ENCODE data around the gene ZNF507.

ZNF507 gene

DNA sequence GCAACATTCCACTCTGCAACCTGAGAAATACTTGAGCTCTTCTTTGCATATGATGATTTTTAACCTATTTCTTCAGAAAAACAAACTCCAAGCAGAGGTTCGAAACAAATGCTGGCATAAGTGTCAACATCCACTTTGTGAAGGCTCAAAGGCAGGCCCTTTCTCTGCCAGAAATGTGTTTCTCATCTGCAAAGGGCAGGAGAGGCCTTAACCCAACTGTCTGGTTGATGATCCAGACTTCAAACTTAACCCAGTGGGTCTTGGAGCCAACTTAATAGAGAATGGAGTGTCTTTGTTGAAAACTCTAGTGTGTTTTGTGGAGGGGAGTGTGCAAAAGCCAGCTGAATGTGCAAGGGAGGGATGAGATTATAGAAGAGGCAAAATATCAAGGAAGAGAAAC is 28.3 kb upstream of the ZNF507 start:
- no peaks in the 10 kb centered on the region for H3K9me3 Mint-ChIP-seq

DNA sequence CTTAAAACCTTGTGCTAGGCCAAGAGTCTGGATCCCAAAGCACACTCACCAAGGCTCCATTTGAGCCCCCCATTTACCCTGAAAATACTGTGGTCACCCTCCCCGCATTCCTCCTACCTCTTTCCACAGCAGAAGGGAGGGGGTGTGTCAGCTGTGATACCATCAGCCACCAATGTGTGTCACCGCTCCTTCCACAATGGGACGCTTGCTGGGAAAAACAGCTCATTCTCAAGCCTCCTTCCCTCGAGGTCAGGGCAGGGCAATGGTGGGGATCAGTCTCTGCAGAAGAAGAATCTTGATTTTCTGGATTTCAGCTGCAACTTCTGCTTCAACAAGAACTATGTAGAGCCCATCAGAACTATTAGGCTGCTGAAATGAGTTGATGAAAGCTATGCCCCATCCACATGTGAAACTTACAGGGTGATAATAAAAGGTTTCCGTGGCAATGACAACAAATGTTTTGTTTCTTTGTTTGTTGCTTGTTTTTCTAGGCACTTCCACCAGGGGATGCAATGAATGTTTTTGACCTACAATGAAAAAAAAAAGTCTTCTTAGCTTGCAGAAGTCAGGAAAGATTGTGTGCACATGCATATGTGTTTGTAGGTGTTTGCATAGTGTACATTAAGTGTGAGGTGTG is 26.4 kb upstream of the ZNF507 start:
- no peaks in the 10 kb centered on the region for H3K9me3 Mint-ChIP-seq
- peaks cover 24% of the 10 kb centered on the region for H3K27me3 Mint-ChIP-seq (ENCODE audit: low read depth, poor library complexity)

More for the DNA sequence above, 28.3 kb upstream of the ZNF507 start:
- Mint-ChIP-seq H3K27ac (peak overlapping the region; percentile 24), H3K27me3 (ENCODE audit: low read depth, poor library complexity) (peaks cover 22% of the 10 kb centered on the region), H3K4me1 (peaks cover 19% of the 10 kb centered on the region), H3K4me3 (no peak overlapping the region), H3K36me3 (ENCODE audit: low read depth) (no peaks in the 10 kb centered on the region)
- TF ChIP-seq, protein P1, sequence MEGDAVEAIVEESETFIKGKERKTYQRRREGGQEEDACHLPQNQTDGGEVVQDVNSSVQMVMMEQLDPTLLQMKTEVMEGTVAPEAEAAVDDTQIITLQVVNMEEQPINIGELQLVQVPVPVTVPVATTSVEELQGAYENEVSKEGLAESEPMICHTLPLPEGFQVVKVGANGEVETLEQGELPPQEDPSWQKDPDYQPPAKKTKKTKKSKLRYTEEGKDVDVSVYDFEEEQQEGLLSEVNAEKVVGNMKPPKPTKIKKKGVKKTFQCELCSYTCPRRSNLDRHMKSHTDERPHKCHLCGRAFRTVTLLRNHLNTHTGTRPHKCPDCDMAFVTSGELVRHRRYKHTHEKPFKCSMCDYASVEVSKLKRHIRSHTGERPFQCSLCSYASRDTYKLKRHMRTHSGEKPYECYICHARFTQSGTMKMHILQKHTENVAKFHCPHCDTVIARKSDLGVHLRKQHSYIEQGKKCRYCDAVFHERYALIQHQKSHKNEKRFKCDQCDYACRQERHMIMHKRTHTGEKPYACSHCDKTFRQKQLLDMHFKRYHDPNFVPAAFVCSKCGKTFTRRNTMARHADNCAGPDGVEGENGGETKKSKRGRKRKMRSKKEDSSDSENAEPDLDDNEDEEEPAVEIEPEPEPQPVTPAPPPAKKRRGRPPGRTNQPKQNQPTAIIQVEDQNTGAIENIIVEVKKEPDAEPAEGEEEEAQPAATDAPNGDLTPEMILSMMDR (IDR thresholded peaks at IDR 0.05) = no peak
- DNase-seq = no peak

DNA sequence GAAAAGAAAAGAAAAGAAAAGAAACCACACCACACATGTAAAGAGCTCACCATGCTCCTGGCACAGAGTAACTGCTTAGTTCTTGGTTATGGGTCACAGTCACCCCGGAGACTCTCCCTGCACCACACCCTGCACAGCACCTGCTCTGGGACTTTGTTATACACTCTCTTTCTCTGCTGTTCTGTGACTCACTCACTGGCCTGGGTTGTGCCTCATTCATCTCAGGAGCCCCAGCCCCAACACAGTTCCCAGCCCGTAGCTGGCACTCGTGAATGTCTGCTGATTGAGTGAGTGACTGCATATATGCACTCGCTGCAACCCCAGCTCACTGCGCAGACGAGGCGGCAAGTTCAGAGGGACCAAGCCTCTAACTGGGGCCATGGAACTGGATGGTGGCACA is 22.9 kb upstream of the ZNF507 start:
- no peak for DNase-seq
- no peaks in the 10 kb centered on the region for H3K9me3 Mint-ChIP-seq
- H3K4me1 Mint-ChIP-seq = peaks cover 14% of the 10 kb centered on the region
- H3K4me3 Mint-ChIP-seq = no peak overlapping the region
- H3K27ac Mint-ChIP-seq = no peak overlapping the region
- TF ChIP-seq, protein P1 (IDR thresholded peaks at IDR 0.05) = no peak
- H3K36me3 Mint-ChIP-seq (ENCODE audit: low read depth) = no peaks in the 10 kb centered on the region
- peaks cover 24% of the 10 kb centered on the region for H3K27me3 Mint-ChIP-seq (ENCODE audit: low read depth, poor library complexity)

More for the DNA sequence above, 26.4 kb upstream of the ZNF507 start:
- H3K4me3 Mint-ChIP-seq = no peak overlapping the region
- peak overlapping the region; percentile 75 for H3K27ac Mint-ChIP-seq
- TF ChIP-seq, protein P1 (IDR thresholded peaks at IDR 0.05) = no peak
- no peaks in the 10 kb centered on the region for H3K36me3 Mint-ChIP-seq (ENCODE audit: low read depth)
- DNase-seq = peak; percentile 37
- peaks cover 19% of the 10 kb centered on the region for H3K4me1 Mint-ChIP-seq

DNA sequence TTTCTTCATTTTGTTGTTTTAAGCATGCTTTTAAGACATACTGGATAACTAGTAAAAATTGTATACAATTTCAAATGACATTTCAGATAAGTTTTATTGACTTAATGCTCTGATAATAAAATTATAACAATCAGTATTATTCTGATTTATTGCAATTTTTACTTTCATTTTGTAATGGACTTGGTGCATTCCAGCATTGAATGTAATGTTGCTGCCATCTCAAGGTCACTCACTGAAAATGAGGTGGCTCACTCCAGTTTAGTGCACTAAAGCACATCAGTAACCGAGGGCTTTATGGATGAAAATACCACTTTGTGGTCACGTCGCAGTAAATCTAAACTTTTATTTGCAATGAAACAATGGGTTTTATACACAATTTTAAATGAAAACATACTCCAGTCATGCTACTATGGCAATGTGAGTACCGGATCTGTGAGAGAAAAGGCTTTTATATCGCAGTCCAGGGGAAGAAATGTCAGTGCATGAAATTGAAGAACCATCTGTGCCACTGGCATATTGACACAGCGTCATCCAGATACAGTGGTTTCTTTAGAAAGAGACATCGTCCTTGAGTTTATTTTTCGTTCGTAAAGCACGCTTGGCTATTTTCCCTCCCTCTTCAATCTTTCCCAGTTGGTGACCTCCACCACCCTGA is 20.7 kb upstream of the ZNF507 start:
- no peaks in the 10 kb centered on the region for H3K9me3 Mint-ChIP-seq
- H3K27me3 Mint-ChIP-seq (ENCODE audit: low read depth, poor library complexity) = peaks cover 24% of the 10 kb centered on the region
- H3K36me3 Mint-ChIP-seq (ENCODE audit: low read depth) = no peaks in the 10 kb centered on the region
- TF ChIP-seq, protein P1 (IDR thresholded peaks at IDR 0.05) = no peak
- H3K4me1 Mint-ChIP-seq = no peaks in the 10 kb centered on the region
- no peak for DNase-seq
- no peak overlapping the region for H3K4me3 Mint-ChIP-seq
- H3K27ac Mint-ChIP-seq = no peak overlapping the region

DNA sequence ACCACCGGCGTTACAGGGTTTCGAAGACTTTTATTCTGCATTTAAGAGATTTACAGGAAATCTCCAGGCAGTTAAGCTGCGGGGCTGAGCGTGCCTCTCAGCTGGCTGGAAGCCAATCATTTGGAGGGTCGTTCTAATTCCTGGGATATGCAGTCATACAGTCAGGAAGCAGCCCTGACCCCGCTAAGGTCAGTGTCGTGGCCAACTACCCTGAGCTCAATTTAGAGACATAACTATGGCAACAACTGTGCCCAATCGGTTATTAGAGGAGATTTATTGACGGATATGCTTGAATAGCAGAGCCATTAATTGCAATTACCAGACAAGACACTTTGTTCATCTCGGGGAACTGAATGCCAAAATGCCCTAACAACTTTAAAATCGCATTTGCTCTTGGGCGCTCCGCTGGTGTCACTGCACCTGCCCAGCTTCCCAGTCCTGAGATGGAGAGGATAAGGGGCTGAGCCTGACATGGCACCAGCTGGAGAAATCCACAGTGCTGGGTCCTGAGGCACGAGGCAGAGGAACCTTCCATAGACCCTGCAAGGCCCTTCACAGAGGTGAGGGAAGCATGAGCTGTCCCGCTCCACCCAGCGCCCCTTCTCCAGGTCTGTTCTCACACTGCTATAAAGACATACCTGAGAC is 15.1 kb upstream of the ZNF507 start:
- Mint-ChIP-seq H3K27me3 (ENCODE audit: low read depth, poor library complexity) (peaks cover 29% of the 10 kb centered on the region), H3K4me1 (peaks cover 5% of the 10 kb centered on the region), H3K27ac (no peak overlapping the region), H3K9me3 (no peaks in the 10 kb centered on the region), H3K36me3 (ENCODE audit: low read depth) (no peaks in the 10 kb centered on the region), H3K4me3 (no peak overlapping the region)
- TF ChIP-seq, protein P1 (IDR thresholded peaks at IDR 0.05) = no peak
- no peak for DNase-seq
